ENCODE measurements around the gene RNF128. TPM values are rescaled to one million over a fixed set of nuclear protein-coding genes. Genes with fewer than 3 reads are reported as not detected.

RNF128 gene
- total and polyA plus RNA-seq, 2 of the 13 experiments (the other 11 are each of a cell fraction or from before 2014, with no cell fraction given), result 18.5 to 43.5 TPM

DNA sequence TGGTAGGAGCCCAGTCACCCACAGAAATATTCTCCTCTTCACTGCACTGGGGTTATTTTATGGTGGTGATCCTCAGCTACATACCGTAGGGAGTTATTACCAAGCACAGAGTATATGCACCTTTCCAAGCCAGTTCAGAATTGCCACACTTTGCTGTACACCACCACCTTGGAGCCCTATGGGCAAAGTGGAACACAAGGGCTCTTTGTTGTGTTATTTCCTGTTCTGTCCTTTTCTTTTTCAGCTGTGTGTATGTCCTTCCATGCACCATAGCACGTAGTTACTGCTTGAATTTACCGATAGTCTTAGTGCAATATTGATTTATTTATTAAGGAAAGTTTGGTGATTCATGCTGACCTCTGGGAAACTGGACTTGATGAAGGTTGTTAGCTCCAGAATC is 8.3 kb downstream of the RNF128 start (continued):
- TF ChIP-seq, protein P1, sequence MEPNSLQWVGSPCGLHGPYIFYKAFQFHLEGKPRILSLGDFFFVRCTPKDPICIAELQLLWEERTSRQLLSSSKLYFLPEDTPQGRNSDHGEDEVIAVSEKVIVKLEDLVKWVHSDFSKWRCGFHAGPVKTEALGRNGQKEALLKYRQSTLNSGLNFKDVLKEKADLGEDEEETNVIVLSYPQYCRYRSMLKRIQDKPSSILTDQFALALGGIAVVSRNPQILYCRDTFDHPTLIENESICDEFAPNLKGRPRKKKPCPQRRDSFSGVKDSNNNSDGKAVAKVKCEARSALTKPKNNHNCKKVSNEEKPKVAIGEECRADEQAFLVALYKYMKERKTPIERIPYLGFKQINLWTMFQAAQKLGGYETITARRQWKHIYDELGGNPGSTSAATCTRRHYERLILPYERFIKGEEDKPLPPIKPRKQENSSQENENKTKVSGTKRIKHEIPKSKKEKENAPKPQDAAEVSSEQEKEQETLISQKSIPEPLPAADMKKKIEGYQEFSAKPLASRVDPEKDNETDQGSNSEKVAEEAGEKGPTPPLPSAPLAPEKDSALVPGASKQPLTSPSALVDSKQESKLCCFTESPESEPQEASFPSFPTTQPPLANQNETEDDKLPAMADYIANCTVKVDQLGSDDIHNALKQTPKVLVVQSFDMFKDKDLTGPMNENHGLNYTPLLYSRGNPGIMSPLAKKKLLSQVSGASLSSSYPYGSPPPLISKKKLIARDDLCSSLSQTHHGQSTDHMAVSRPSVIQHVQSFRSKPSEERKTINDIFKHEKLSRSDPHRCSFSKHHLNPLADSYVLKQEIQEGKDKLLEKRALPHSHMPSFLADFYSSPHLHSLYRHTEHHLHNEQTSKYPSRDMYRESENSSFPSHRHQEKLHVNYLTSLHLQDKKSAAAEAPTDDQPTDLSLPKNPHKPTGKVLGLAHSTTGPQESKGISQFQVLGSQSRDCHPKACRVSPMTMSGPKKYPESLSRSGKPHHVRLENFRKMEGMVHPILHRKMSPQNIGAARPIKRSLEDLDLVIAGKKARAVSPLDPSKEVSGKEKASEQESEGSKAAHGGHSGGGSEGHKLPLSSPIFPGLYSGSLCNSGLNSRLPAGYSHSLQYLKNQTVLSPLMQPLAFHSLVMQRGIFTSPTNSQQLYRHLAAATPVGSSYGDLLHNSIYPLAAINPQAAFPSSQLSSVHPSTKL (CRISPR knock-in tag; IDR thresholded peaks at IDR 0.05), result peak; percentile 67
- TF ChIP-seq MED8 (CRISPR knock-in tag; IDR thresholded peaks at IDR 0.05; ENCODE audit: insufficient replicate concordance) (no peak), NR1H2 (CRISPR knock-in tag; IDR thresholded peaks at IDR 0.05; ENCODE audit: borderline replicate concordance, low read depth) (no peak), CHCHD3 (CRISPR knock-in tag; IDR thresholded peaks at IDR 0.05) (no peak), ZNF331 (CRISPR knock-in tag; IDR thresholded peaks at IDR 0.05) (0 out of 2 replicates have a peak, but pooled peaks have one; percentile 13), RORA (CRISPR knock-in tag; IDR thresholded peaks at IDR 0.05) (no peak), ZNF530 (CRISPR knock-in tag; IDR thresholded peaks at IDR 0.05; ENCODE audit: low read depth) (no peak), HOXD1 (CRISPR knock-in tag; IDR thresholded peaks at IDR 0.05) (no peak), ZFP37 (CRISPR knock-in tag; IDR thresholded peaks at IDR 0.05; ENCODE audit: borderline replicate concordance) (no peak), ZNF644 (CRISPR knock-in tag; IDR thresholded peaks at IDR 0.05; ENCODE audit: low read depth) (0 out of 2 replicates have a peak, but pooled peaks have one; percentile 23), NCOA1 (CRISPR knock-in tag; IDR thresholded peaks at IDR 0.05) (no peak)
- TF ChIP-seq, protein P2, sequence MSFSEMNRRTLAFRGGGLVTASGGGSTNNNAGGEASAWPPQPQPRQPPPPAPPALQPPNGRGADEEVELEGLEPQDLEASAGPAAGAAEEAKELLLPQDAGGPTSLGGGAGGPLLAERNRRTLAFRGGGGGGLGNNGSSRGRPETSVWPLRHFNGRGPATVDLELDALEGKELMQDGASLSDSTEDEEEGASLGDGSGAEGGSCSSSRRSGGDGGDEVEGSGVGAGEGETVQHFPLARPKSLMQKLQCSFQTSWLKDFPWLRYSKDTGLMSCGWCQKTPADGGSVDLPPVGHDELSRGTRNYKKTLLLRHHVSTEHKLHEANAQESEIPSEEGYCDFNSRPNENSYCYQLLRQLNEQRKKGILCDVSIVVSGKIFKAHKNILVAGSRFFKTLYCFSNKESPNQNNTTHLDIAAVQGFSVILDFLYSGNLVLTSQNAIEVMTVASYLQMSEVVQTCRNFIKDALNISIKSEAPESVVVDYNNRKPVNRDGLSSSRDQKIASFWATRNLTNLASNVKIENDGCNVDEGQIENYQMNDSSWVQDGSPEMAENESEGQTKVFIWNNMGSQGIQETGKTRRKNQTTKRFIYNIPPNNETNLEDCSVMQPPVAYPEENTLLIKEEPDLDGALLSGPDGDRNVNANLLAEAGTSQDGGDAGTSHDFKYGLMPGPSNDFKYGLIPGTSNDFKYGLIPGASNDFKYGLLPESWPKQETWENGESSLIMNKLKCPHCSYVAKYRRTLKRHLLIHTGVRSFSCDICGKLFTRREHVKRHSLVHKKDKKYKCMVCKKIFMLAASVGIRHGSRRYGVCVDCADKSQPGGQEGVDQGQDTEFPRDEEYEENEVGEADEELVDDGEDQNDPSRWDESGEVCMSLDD (CRISPR knock-in tag; IDR thresholded peaks at IDR 0.05; ENCODE audit: borderline replicate concordance), result no peak
- TF ChIP-seq, protein P3, sequence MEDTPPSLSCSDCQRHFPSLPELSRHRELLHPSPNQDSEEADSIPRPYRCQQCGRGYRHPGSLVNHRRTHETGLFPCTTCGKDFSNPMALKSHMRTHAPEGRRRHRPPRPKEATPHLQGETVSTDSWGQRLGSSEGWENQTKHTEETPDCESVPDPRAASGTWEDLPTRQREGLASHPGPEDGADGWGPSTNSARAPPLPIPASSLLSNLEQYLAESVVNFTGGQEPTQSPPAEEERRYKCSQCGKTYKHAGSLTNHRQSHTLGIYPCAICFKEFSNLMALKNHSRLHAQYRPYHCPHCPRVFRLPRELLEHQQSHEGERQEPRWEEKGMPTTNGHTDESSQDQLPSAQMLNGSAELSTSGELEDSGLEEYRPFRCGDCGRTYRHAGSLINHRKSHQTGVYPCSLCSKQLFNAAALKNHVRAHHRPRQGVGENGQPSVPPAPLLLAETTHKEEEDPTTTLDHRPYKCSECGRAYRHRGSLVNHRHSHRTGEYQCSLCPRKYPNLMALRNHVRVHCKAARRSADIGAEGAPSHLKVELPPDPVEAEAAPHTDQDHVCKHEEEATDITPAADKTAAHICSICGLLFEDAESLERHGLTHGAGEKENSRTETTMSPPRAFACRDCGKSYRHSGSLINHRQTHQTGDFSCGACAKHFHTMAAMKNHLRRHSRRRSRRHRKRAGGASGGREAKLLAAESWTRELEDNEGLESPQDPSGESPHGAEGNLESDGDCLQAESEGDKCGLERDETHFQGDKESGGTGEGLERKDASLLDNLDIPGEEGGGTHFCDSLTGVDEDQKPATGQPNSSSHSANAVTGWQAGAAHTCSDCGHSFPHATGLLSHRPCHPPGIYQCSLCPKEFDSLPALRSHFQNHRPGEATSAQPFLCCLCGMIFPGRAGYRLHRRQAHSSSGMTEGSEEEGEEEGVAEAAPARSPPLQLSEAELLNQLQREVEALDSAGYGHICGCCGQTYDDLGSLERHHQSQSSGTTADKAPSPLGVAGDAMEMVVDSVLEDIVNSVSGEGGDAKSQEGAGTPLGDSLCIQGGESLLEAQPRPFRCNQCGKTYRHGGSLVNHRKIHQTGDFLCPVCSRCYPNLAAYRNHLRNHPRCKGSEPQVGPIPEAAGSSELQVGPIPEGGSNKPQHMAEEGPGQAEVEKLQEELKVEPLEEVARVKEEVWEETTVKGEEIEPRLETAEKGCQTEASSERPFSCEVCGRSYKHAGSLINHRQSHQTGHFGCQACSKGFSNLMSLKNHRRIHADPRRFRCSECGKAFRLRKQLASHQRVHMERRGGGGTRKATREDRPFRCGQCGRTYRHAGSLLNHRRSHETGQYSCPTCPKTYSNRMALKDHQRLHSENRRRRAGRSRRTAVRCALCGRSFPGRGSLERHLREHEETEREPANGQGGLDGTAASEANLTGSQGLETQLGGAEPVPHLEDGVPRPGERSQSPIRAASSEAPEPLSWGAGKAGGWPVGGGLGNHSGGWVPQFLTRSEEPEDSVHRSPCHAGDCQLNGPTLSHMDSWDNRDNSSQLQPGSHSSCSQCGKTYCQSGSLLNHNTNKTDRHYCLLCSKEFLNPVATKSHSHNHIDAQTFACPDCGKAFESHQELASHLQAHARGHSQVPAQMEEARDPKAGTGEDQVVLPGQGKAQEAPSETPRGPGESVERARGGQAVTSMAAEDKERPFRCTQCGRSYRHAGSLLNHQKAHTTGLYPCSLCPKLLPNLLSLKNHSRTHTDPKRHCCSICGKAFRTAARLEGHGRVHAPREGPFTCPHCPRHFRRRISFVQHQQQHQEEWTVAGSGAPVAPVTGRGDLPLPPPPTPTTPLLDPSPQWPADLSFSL (CRISPR knock-in tag; IDR thresholded peaks at IDR 0.05), result no peak
- TF ChIP-seq, protein P4, sequence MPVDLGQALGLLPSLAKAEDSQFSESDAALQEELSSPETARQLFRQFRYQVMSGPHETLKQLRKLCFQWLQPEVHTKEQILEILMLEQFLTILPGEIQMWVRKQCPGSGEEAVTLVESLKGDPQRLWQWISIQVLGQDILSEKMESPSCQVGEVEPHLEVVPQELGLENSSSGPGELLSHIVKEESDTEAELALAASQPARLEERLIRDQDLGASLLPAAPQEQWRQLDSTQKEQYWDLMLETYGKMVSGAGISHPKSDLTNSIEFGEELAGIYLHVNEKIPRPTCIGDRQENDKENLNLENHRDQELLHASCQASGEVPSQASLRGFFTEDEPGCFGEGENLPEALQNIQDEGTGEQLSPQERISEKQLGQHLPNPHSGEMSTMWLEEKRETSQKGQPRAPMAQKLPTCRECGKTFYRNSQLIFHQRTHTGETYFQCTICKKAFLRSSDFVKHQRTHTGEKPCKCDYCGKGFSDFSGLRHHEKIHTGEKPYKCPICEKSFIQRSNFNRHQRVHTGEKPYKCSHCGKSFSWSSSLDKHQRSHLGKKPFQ (CRISPR knock-in tag; IDR thresholded peaks at IDR 0.05; ENCODE audit: insufficient replicate concordance), result no peak

All from HepG2 (cell line).